ENCODE measurements around the gene ARID5B. TPM values are rescaled to one million over a fixed set of nuclear protein-coding genes. Genes with fewer than 3 reads are reported as not detected.

ARID5B gene
- total RNA-seq, 1 donor from 2014 or later: 1.1 TPM

GRCh38 chr10:61903928-61904344, 2.4 kb downstream of the ARID5B start:
- Mint-ChIP-seq H3K4me3 (ENCODE audit: unreplicated experiment) (peak overlapping the region; percentile 92), H3K27ac (ENCODE audit: unreplicated experiment) (peak overlapping the region; percentile 43), H3K9me3 (ENCODE audit: unreplicated experiment) (peaks cover 10% of the 10 kb centered on the region), H3K36me3 (ENCODE audit: unreplicated experiment) (no peaks in the 10 kb centered on the region), H3K4me1 (ENCODE audit: low read depth, unreplicated experiment) (peaks cover 25% of the 10 kb centered on the region), H3K27me3 (ENCODE audit: unreplicated experiment) (peaks cover 5% of the 10 kb centered on the region)
- no peak for DNase-seq
- no peak for TF ChIP-seq CTCF (IDR thresholded peaks at IDR 0.05; ENCODE audit: partially characterized antibody, unreplicated experiment)

- no peak for DNase-seq
- Mint-ChIP-seq H3K27me3 (ENCODE audit: unreplicated experiment) (peaks cover 5% of the 10 kb centered on the region), H3K36me3 (ENCODE audit: unreplicated experiment) (no peaks in the 10 kb centered on the region), H3K4me3 (ENCODE audit: unreplicated experiment) (peak overlapping the region; percentile 92), H3K4me1 (ENCODE audit: low read depth, unreplicated experiment) (peaks cover 16% of the 10 kb centered on the region), H3K9me3 (ENCODE audit: unreplicated experiment) (peaks cover 10% of the 10 kb centered on the region), H3K27ac (ENCODE audit: unreplicated experiment) (no peak overlapping the region)
- no peak for TF ChIP-seq CTCF (IDR thresholded peaks at IDR 0.05; ENCODE audit: partially characterized antibody, unreplicated experiment)
Observed at GRCh38 chr10:61904733-61905725, 3.5 kb downstream of the ARID5B start.

- Mint-ChIP-seq H3K4me3 (ENCODE audit: unreplicated experiment) (no peak overlapping the region), H3K27me3 (ENCODE audit: unreplicated experiment) (peaks cover 5% of the 10 kb centered on the region), H3K27ac (ENCODE audit: unreplicated experiment) (no peak overlapping the region), H3K4me1 (ENCODE audit: low read depth, unreplicated experiment) (peaks cover 16% of the 10 kb centered on the region), H3K36me3 (ENCODE audit: unreplicated experiment) (no peaks in the 10 kb centered on the region), H3K9me3 (ENCODE audit: unreplicated experiment) (peaks cover 9% of the 10 kb centered on the region)
- TF ChIP-seq CTCF (IDR thresholded peaks at IDR 0.05; ENCODE audit: partially characterized antibody, unreplicated experiment): no peak
- DNase-seq: no peak
Observed at GRCh38 chr10:61905837-61906561, 4.5 kb downstream of the ARID5B start.

GRCh38 chr10:61906562-61906901, 5.0 kb downstream of the ARID5B start:
- H3K27ac Mint-ChIP-seq (ENCODE audit: unreplicated experiment): no peak overlapping the region
- H3K4me3 Mint-ChIP-seq (ENCODE audit: unreplicated experiment): no peak overlapping the region
- TF ChIP-seq CTCF (IDR thresholded peaks at IDR 0.05; ENCODE audit: partially characterized antibody, unreplicated experiment): no peak
- peaks cover 5% of the 10 kb centered on the region for H3K9me3 Mint-ChIP-seq (ENCODE audit: unreplicated experiment)
- DNase-seq: no peak
- H3K36me3 Mint-ChIP-seq (ENCODE audit: unreplicated experiment): no peaks in the 10 kb centered on the region
- H3K4me1 Mint-ChIP-seq (ENCODE audit: low read depth, unreplicated experiment): peaks cover 16% of the 10 kb centered on the region
- H3K27me3 Mint-ChIP-seq (ENCODE audit: unreplicated experiment): peaks cover 5% of the 10 kb centered on the region

Measured in glutamatergic neuron (in vitro differentiated cells).